ENCODE measurements around the gene LRTM2. TPM values are rescaled to one million over a fixed set of nuclear protein-coding genes. Genes with fewer than 3 reads are reported as not detected.

LRTM2 gene
- total RNA-seq, 1 donor from 2014 or later = not detected

- no peak overlapping the region for H3K4me3 Mint-ChIP-seq (ENCODE audit: unreplicated experiment)
- no peaks in the 10 kb centered on the region for H3K9me3 Mint-ChIP-seq (ENCODE audit: unreplicated experiment)
- no peaks in the 10 kb centered on the region for H3K4me1 Mint-ChIP-seq (ENCODE audit: unreplicated experiment)
- peaks cover 54% of the 10 kb centered on the region for H3K27me3 Mint-ChIP-seq (ENCODE audit: unreplicated experiment)
- no peak overlapping the region for H3K27ac Mint-ChIP-seq (ENCODE audit: unreplicated experiment)
- no peak for DNase-seq (ENCODE audit: extremely low spot score, unreplicated experiment)
- peaks cover 2% of the 10 kb centered on the region for H3K36me3 Mint-ChIP-seq (ENCODE audit: unreplicated experiment)
- TF ChIP-seq CTCF (IDR thresholded peaks at IDR 0.05) = no peak
Observed at GRCh38 chr12:1822699-1823098, 2.3 kb downstream of the LRTM2 start.

GRCh38 chr12:1823237-1823636 lies 2.9 kb downstream of the LRTM2 start:
- no peaks in the 10 kb centered on the region for H3K9me3 Mint-ChIP-seq (ENCODE audit: unreplicated experiment)
- DNase-seq (ENCODE audit: extremely low spot score, unreplicated experiment) = no peak
- TF ChIP-seq CTCF (IDR thresholded peaks at IDR 0.05) = no peak
- peaks cover 2% of the 10 kb centered on the region for H3K36me3 Mint-ChIP-seq (ENCODE audit: unreplicated experiment)
- H3K27me3 Mint-ChIP-seq (ENCODE audit: unreplicated experiment) = peaks cover 54% of the 10 kb centered on the region
- H3K27ac Mint-ChIP-seq (ENCODE audit: unreplicated experiment) = no peak overlapping the region
- no peaks in the 10 kb centered on the region for H3K4me1 Mint-ChIP-seq (ENCODE audit: unreplicated experiment)
- H3K4me3 Mint-ChIP-seq (ENCODE audit: unreplicated experiment) = no peak overlapping the region

GRCh38 chr12:1825382-1826102 lies 5.2 kb downstream of the LRTM2 start:
- peaks cover 2% of the 10 kb centered on the region for H3K36me3 Mint-ChIP-seq (ENCODE audit: unreplicated experiment)
- no peak for DNase-seq (ENCODE audit: extremely low spot score, unreplicated experiment)
- H3K4me3 Mint-ChIP-seq (ENCODE audit: unreplicated experiment) = no peak overlapping the region
- no peaks in the 10 kb centered on the region for H3K9me3 Mint-ChIP-seq (ENCODE audit: unreplicated experiment)
- no peak overlapping the region for H3K27ac Mint-ChIP-seq (ENCODE audit: unreplicated experiment)
- no peak for TF ChIP-seq CTCF (IDR thresholded peaks at IDR 0.05)
- H3K27me3 Mint-ChIP-seq (ENCODE audit: unreplicated experiment) = peaks cover 41% of the 10 kb centered on the region
- H3K4me1 Mint-ChIP-seq (ENCODE audit: unreplicated experiment) = no peaks in the 10 kb centered on the region

DNA sequence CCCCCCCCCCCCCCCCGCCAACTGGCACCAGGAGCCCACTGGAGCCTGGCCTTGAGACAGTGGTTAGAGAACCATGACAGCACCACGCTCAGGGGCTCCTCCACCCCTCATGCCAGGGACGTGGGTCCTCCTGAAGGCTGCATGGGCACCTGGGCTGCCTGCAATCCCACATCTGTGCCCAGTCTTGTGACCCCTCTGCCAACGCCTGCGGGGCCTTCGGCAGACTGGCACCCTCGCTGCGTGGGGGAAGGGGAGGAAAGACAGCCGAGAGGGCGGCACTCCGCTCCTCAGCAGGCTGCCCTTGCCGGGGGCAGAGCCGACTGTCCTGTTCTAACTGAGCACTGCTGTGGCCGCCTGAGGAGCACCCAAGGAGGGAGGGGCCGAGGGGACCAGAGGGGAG lies 6.0 kb downstream of the LRTM2 start:
- DNase-seq (ENCODE audit: extremely low spot score, unreplicated experiment) = no peak
- Mint-ChIP-seq H3K4me1 (ENCODE audit: unreplicated experiment) (peaks cover 5% of the 10 kb centered on the region), H3K27me3 (ENCODE audit: unreplicated experiment) (peaks cover 38% of the 10 kb centered on the region), H3K9me3 (ENCODE audit: unreplicated experiment) (no peaks in the 10 kb centered on the region), H3K27ac (ENCODE audit: unreplicated experiment) (no peak overlapping the region), H3K36me3 (ENCODE audit: unreplicated experiment) (no peaks in the 10 kb centered on the region), H3K4me3 (ENCODE audit: unreplicated experiment) (no peak overlapping the region)
- TF ChIP-seq CTCF (IDR thresholded peaks at IDR 0.05) = no peak

GRCh38 chr12:1826867-1827705 lies 6.7 kb downstream of the LRTM2 start:
- no peaks in the 10 kb centered on the region for H3K36me3 Mint-ChIP-seq (ENCODE audit: unreplicated experiment)
- H3K9me3 Mint-ChIP-seq (ENCODE audit: unreplicated experiment) = no peaks in the 10 kb centered on the region
- no peak for DNase-seq (ENCODE audit: extremely low spot score, unreplicated experiment)
- no peak overlapping the region for H3K4me3 Mint-ChIP-seq (ENCODE audit: unreplicated experiment)
- TF ChIP-seq CTCF (IDR thresholded peaks at IDR 0.05) = no peak
- no peak overlapping the region for H3K27ac Mint-ChIP-seq (ENCODE audit: unreplicated experiment)
- peaks cover 31% of the 10 kb centered on the region for H3K27me3 Mint-ChIP-seq (ENCODE audit: unreplicated experiment)
- H3K4me1 Mint-ChIP-seq (ENCODE audit: unreplicated experiment) = peaks cover 5% of the 10 kb centered on the region
